ENCODE results near the gene LAMA1.

LAMA1 gene

DNA sequence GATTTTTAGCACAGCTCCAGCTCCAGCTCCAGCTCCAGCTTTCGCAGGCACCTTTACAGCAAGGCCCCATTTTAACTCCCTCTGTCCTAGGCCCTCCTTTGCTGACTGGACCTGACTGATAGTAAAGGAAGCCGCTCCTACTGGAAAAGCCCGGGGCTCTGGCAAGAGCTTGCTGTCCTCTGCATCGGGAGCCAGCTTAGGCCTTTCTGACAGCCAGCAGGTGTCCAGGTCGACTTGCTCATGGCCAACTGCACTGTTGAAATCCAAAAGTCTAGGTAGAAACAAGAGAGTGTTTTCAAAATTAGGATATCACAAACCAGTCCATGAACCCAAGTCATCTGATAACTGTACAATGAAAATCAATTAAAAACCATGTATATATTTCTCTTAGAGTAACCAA lies 161.1 kb downstream of the LAMA1 start:
- H3K27ac ChIP-seq (ENCODE audit: low read depth, low read length): no peak overlapping the region
- H3K9me3 ChIP-seq (ENCODE audit: control insufficient read depth in 1 of 2, low read length in 2 of 2): peaks cover 0 to 3% of the 10 kb centered on the region in 2 donors
- no peaks in the 10 kb centered on the region for H3K27me3 ChIP-seq (ENCODE audit: control insufficient read depth in 1 of 2, insufficient read depth in 2 of 2, low read length in 2 of 2)
- no peaks in the 10 kb centered on the region for H3K36me3 ChIP-seq (ENCODE audit: control insufficient read depth in 1 of 2, insufficient read depth in 2 of 2, low read length in 2 of 2)
- H3K9ac ChIP-seq (ENCODE audit: low read depth in 1 of 2, low read length in 2 of 2): no peak overlapping the region
- H3K4me3 ChIP-seq (ENCODE audit: low read depth in 1 of 2, low read length in 2 of 2): no peak overlapping the region
- H3K4me1 ChIP-seq (ENCODE audit: control insufficient read depth in 1 of 2, insufficient read depth in 2 of 2, low read length in 2 of 2): no peaks in the 10 kb centered on the region

- Histone ChIP-seq H3K4me3 (ENCODE audit: low read depth in 1 of 2, low read length in 2 of 2) (no peak overlapping the region), H3K4me1 (ENCODE audit: control insufficient read depth in 1 of 2, insufficient read depth in 2 of 2, low read length in 2 of 2) (peaks cover 5 to 11% of the 10 kb centered on the region in 2 donors), H3K9ac (ENCODE audit: low read depth in 1 of 2, low read length in 2 of 2) (no peak overlapping the region), H3K36me3 (ENCODE audit: control insufficient read depth in 1 of 2, insufficient read depth in 2 of 2, low read length in 2 of 2) (no peaks in the 10 kb centered on the region), H3K27ac (ENCODE audit: low read depth, low read length) (no peak overlapping the region), H3K27me3 (ENCODE audit: control insufficient read depth in 1 of 2, insufficient read depth in 2 of 2, low read length in 2 of 2) (no peaks in the 10 kb centered on the region), H3K9me3 (ENCODE audit: control insufficient read depth in 1 of 2, low read length in 2 of 2) (peaks cover 0 to 3% of the 10 kb centered on the region in 2 donors)
Measured at GRCh38 chr18:6955304-6955703, 162.3 kb downstream of the LAMA1 start.

DNA sequence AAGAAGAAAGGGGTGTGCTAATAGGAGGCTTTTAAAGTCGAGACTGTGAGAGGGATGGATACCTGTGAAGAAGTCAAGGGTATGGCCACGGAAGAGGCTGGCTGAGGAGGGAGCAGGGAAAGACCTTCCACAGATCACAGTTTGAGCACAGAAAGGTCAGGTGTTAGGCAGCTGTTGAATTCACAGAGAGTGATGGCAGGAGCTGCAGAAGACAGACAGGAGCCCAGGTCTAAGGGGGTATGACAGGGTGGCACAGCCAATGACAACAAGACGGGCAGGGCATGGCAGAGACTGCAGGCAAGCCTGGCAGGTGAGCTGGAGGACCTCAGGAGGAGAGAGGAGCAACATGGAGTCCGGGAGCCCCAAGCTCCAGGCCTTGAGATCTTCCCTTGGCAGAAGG lies 163.1 kb downstream of the LAMA1 start:
- H3K36me3 ChIP-seq (ENCODE audit: control insufficient read depth in 1 of 2, insufficient read depth in 2 of 2, low read length in 2 of 2): no peaks in the 10 kb centered on the region
- H3K27me3 ChIP-seq (ENCODE audit: control insufficient read depth in 1 of 2, insufficient read depth in 2 of 2, low read length in 2 of 2): no peaks in the 10 kb centered on the region
- peaks cover 6 to 13% of the 10 kb centered on the region in 2 donors for H3K4me1 ChIP-seq (ENCODE audit: control insufficient read depth in 1 of 2, insufficient read depth in 2 of 2, low read length in 2 of 2)
- H3K4me3 ChIP-seq (ENCODE audit: low read depth in 1 of 2, low read length in 2 of 2): no peak overlapping the region
- no peaks in the 10 kb centered on the region for H3K9me3 ChIP-seq (ENCODE audit: control insufficient read depth in 1 of 2, low read length in 2 of 2)
- no peak overlapping the region for H3K27ac ChIP-seq (ENCODE audit: low read depth, low read length)
- no peak overlapping the region for H3K9ac ChIP-seq (ENCODE audit: low read depth in 1 of 2, low read length in 2 of 2)

DNA sequence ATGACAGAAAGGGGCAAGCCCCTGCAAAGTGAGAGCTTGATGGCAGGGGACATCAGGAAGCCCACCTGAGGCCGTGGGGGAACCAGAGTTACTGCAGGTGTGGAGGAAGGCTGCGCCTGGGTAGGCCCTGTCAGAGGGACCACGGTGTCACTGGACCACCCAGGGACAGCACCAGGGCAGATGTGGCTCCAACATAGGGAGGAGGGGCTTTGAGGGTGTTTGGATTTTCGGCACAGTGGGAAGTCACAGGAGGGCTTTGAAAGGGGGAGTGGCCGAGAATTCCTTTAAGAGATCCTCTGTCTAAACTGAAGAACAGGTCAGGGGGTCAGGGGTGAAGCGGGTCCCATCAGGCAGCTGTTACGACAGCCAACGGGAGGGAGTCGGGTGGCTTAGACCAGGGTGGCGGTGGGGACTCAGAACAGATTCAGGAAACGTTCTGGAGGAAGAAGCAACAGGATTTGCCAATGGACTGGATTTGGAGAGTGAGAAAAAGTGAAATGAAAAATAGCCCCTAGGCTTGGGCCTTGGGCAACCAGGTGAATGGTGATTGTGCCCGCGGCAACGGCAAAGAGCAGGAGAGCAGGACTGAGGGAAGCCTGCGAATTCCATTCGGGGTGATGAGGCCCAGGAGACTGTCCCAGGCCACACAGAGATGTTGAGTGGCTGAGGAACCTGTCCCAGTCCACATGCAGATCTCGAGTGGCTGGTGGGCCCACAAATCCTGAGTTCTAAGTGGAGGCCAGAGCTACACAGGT lies 166.1 kb downstream of the LAMA1 start:
- Histone ChIP-seq H3K36me3 (ENCODE audit: control insufficient read depth in 1 of 2, insufficient read depth in 2 of 2, low read length in 2 of 2) (no peaks in the 10 kb centered on the region), H3K9ac (ENCODE audit: low read depth in 1 of 2, low read length in 2 of 2) (no peak overlapping the region), H3K4me1 (ENCODE audit: control insufficient read depth in 1 of 2, insufficient read depth in 2 of 2, low read length in 2 of 2) (peaks cover 32 to 37% of the 10 kb centered on the region in 2 donors), H3K9me3 (ENCODE audit: control insufficient read depth in 1 of 2, low read length in 2 of 2) (no peaks in the 10 kb centered on the region), H3K27me3 (ENCODE audit: control insufficient read depth in 1 of 2, insufficient read depth in 2 of 2, low read length in 2 of 2) (no peaks in the 10 kb centered on the region), H3K27ac (ENCODE audit: low read depth, low read length) (no peak overlapping the region), H3K4me3 (ENCODE audit: low read depth in 1 of 2, low read length in 2 of 2) (no peak overlapping the region)

GRCh38 chr18:6950641-6951040 lies 167.0 kb downstream of the LAMA1 start:
- peak overlapping the region in 1 of 2 donors; percentile 3 for H3K4me3 ChIP-seq (ENCODE audit: low read depth in 1 of 2, low read length in 2 of 2)
- H3K27ac ChIP-seq (ENCODE audit: low read depth, low read length): no peak overlapping the region
- H3K36me3 ChIP-seq (ENCODE audit: control insufficient read depth in 1 of 2, insufficient read depth in 2 of 2, low read length in 2 of 2): no peaks in the 10 kb centered on the region
- peak overlapping the region in 1 of 2 donors; percentile 38 for H3K9ac ChIP-seq (ENCODE audit: low read depth in 1 of 2, low read length in 2 of 2)
- peaks cover 32 to 37% of the 10 kb centered on the region in 2 donors for H3K4me1 ChIP-seq (ENCODE audit: control insufficient read depth in 1 of 2, insufficient read depth in 2 of 2, low read length in 2 of 2)
- H3K27me3 ChIP-seq (ENCODE audit: control insufficient read depth in 1 of 2, insufficient read depth in 2 of 2, low read length in 2 of 2): no peaks in the 10 kb centered on the region
- H3K9me3 ChIP-seq (ENCODE audit: control insufficient read depth in 1 of 2, low read length in 2 of 2): no peaks in the 10 kb centered on the region

GRCh38 chr18:6949800-6950586 lies 167.6 kb downstream of the LAMA1 start:
- Histone ChIP-seq H3K9me3 (ENCODE audit: control insufficient read depth in 1 of 2, low read length in 2 of 2) (no peaks in the 10 kb centered on the region), H3K4me3 (ENCODE audit: low read depth in 1 of 2, low read length in 2 of 2) (peak overlapping the region; percentile 31 to 41), H3K27me3 (ENCODE audit: control insufficient read depth in 1 of 2, insufficient read depth in 2 of 2, low read length in 2 of 2) (no peaks in the 10 kb centered on the region), H3K27ac (ENCODE audit: low read depth, low read length) (no peak overlapping the region), H3K4me1 (ENCODE audit: control insufficient read depth in 1 of 2, insufficient read depth in 2 of 2, low read length in 2 of 2) (peaks cover 32 to 37% of the 10 kb centered on the region in 2 donors), H3K9ac (ENCODE audit: low read depth in 1 of 2, low read length in 2 of 2) (peak overlapping the region in 1 of 2 donors; percentile 38), H3K36me3 (ENCODE audit: control insufficient read depth in 1 of 2, insufficient read depth in 2 of 2, low read length in 2 of 2) (no peaks in the 10 kb centered on the region)

DNA sequence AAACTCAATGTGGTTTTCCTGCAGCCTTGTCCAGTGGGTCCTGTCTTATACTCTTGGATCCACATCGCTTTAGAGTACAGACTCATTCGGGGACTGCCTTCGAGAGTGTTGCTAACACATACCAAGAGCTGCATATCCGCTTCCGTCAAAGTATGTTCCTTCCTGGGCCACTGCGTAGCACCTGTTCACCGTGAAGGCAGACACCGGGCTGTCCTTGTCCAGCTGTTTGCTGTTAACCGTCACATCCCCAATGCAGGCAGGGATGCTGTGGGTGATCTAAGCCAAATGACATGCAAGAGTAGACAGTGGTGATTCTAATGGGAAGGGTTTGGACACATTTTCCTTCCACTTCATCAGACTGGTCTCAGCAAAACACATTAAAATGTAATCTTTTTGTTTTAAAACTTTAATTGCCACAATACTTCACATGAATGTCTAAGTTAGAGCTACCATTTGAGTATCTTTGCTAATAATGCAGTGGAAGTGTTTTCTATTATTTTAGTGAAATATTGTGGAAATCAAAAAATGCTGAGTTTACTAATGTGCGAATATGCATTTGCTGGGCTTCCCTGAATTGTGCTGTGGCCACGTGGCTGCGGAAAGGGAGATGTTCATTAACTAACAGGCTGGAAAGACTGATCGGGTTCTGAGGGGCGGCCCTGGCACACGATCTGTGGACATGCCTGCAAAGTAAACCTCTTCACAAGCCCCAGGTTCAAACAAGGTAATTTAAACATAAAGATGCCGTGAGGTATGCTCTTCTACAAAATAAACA lies 169.1 kb downstream of the LAMA1 start:
- Histone ChIP-seq H3K4me1 (ENCODE audit: control insufficient read depth in 1 of 2, insufficient read depth in 2 of 2, low read length in 2 of 2) (peaks cover 32 to 37% of the 10 kb centered on the region in 2 donors), H3K36me3 (ENCODE audit: control insufficient read depth in 1 of 2, insufficient read depth in 2 of 2, low read length in 2 of 2) (no peaks in the 10 kb centered on the region), H3K9ac (ENCODE audit: low read depth in 1 of 2, low read length in 2 of 2) (no peak overlapping the region), H3K27ac (ENCODE audit: low read depth, low read length) (no peak overlapping the region), H3K27me3 (ENCODE audit: control insufficient read depth in 1 of 2, insufficient read depth in 2 of 2, low read length in 2 of 2) (no peaks in the 10 kb centered on the region), H3K9me3 (ENCODE audit: control insufficient read depth in 1 of 2, low read length in 2 of 2) (no peaks in the 10 kb centered on the region), H3K4me3 (ENCODE audit: low read depth in 1 of 2, low read length in 2 of 2) (peak overlapping the region in 1 of 2 donors; percentile 1)

- H3K9me3 ChIP-seq (ENCODE audit: control insufficient read depth in 1 of 2, low read length in 2 of 2): no peaks in the 10 kb centered on the region
Measured at GRCh38 chr18:6947338-6948030, 170.1 kb downstream of the LAMA1 start.

DNA sequence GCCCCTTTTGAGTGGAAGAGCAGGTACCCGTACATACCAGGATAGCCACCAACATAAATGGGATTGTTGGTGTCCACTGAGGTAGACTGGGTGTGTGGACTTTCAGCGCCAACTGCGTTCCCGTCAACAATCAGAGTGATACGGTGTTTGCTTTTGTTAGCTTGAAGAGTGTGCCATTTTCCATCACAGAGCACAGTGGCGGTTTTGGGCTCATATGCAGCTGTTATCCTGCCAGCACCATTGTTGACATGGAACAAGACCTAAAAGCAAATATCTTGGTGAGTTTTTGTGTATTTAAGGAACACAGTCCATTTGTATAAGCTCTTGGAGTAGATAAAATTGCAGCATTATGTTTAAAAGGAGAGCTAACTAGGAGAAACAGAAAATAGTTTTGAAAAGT lies 174.5 kb downstream of the LAMA1 start:
- Histone ChIP-seq H3K27ac (ENCODE audit: low read depth, low read length) (no peak overlapping the region), H3K9ac (ENCODE audit: low read depth in 1 of 2, low read length in 2 of 2) (no peak overlapping the region), H3K27me3 (ENCODE audit: control insufficient read depth in 1 of 2, insufficient read depth in 2 of 2, low read length in 2 of 2) (no peaks in the 10 kb centered on the region), H3K4me1 (ENCODE audit: control insufficient read depth in 1 of 2, insufficient read depth in 2 of 2, low read length in 2 of 2) (peaks cover 13% of the 10 kb centered on the region in 2 donors), H3K9me3 (ENCODE audit: control insufficient read depth in 1 of 2, low read length in 2 of 2) (no peaks in the 10 kb centered on the region), H3K4me3 (ENCODE audit: low read depth in 1 of 2, low read length in 2 of 2) (no peak overlapping the region), H3K36me3 (ENCODE audit: control insufficient read depth in 1 of 2, insufficient read depth in 2 of 2, low read length in 2 of 2) (peaks cover 0 to 4% of the 10 kb centered on the region in 2 donors)

More at GRCh38 chr18:6947338-6948030, 170.1 kb downstream of the LAMA1 start:
- Histone ChIP-seq H3K4me3 (ENCODE audit: low read depth in 1 of 2, low read length in 2 of 2) (peak overlapping the region; percentile 13 to 53), H3K27me3 (ENCODE audit: control insufficient read depth in 1 of 2, insufficient read depth in 2 of 2, low read length in 2 of 2) (no peaks in the 10 kb centered on the region), H3K36me3 (ENCODE audit: control insufficient read depth in 1 of 2, insufficient read depth in 2 of 2, low read length in 2 of 2) (peaks cover 0 to 4% of the 10 kb centered on the region in 2 donors), H3K27ac (ENCODE audit: low read depth, low read length) (no peak overlapping the region), H3K4me1 (ENCODE audit: control insufficient read depth in 1 of 2, insufficient read depth in 2 of 2, low read length in 2 of 2) (peaks cover 32 to 37% of the 10 kb centered on the region in 2 donors), H3K9ac (ENCODE audit: low read depth in 1 of 2, low read length in 2 of 2) (no peak overlapping the region)
